Stimulated activated CD4-positive, alpha-beta T cell treated with anti-CD3 and anti-CD28 coated beads, Interleukin-12 subunit alpha, Interleukin-12 subunit beta, amount 100 ng/mL, for 4 hours (primary cell): ENCODE results near the gene STRA6.

Experiments
- DNase-seq: peaks from one replicate; pipeline ENCODE4 v3.0.0-alpha.2; 2020

Gene STRA6

GRCh38 chr15:74226761-74227540 is 24.4 kb upstream of the STRA6 start:
- no peak for DNase-seq

GRCh38 chr15:74225928-74226327 is 23.3 kb upstream of the STRA6 start:
- DNase-seq, result no peak

GRCh38 chr15:74222240-74223119 is 19.9 kb upstream of the STRA6 start:
- DNase-seq, result no peak

- DNase-seq, result no peak
Observed at GRCh38 chr15:74221399-74222239, 19.0 kb upstream of the STRA6 start.

- no peak for DNase-seq
Observed at GRCh38 chr15:74220475-74221248, 18.1 kb upstream of the STRA6 start.

- DNase-seq, result no peak
Observed at GRCh38 chr15:74217907-74218885, 15.6 kb upstream of the STRA6 start.

GRCh38 chr15:74216949-74217348 is 14.4 kb upstream of the STRA6 start:
- DNase-seq, result no peak

GRCh38 chr15:74215958-74216357 is 13.4 kb upstream of the STRA6 start:
- no peak for DNase-seq

- no peak for DNase-seq
Observed at GRCh38 chr15:74214324-74215021, 11.9 kb upstream of the STRA6 start.

- no peak for DNase-seq
Observed at GRCh38 chr15:74213858-74214284, 11.3 kb upstream of the STRA6 start.

- no peak for DNase-seq
Observed at GRCh38 chr15:74212494-74212893, 9.9 kb upstream of the STRA6 start.

- DNase-seq, result no peak
Observed at GRCh38 chr15:74211656-74212055, 9.1 kb upstream of the STRA6 start.

- no peak for DNase-seq
Observed at GRCh38 chr15:74210729-74211128, 8.1 kb upstream of the STRA6 start.

GRCh38 chr15:74209997-74210671 is 7.5 kb upstream of the STRA6 start:
- no peak for DNase-seq

GRCh38 chr15:74209560-74209958 is 7.0 kb upstream of the STRA6 start:
- DNase-seq, result no peak

GRCh38 chr15:74208901-74209559 is 6.4 kb upstream of the STRA6 start:
- no peak for DNase-seq

GRCh38 chr15:74208496-74208895 is 5.9 kb upstream of the STRA6 start:
- no peak for DNase-seq

GRCh38 chr15:74207652-74208440 is 5.3 kb upstream of the STRA6 start:
- no peak for DNase-seq
